ENCODE results near the gene OR9G4. TPM values are rescaled to one million over a fixed set of nuclear protein-coding genes. Genes with fewer than 3 reads are reported as not detected.

The OR9G4 gene
- polyA plus RNA-seq, 1 of the 3 experiments (the other 2 are of a cell fraction): not detected

GRCh38 chr11:56783448-56784041 lies 35.0 kb upstream of the OR9G4 start:
- Histone ChIP-seq H3K27me3 (ENCODE audit: insufficient read depth) (no peaks in the 10 kb centered on the region), H3K4me2 (peak overlapping the region; percentile 66; the same call in 1 of the 2 replicates), H2AFZ (ENCODE audit: low read depth) (no peak overlapping the region), H3K4me1 (ENCODE audit: control insufficient read depth in 1 of 2, insufficient read depth in 2 of 2, low read depth in 1 of 2, low read length in 1 of 2) (no peaks in the 10 kb centered on the region), H3K27ac (ENCODE audit: low read depth in 2 of 2, low read length in 1 of 2) (no peak overlapping the region), H3K4me3 (ENCODE audit: low read depth in 2 of 2, low read length in 1 of 2) (peak overlapping the region; percentile 26 to 52), H3K79me2 (ENCODE audit: insufficient read depth) (no peaks in the 10 kb centered on the region), H3K36me3 (replicated peaks in 1 of 2; ENCODE audit: control insufficient read depth in 1 of 2, insufficient read depth in 2 of 2, low read length in 1 of 2) (no peaks in the 10 kb centered on the region), H3K9me2 (no peaks in the 10 kb centered on the region), H3F3A (replicated peaks; ENCODE audit: insufficient read depth) (no peaks in the 10 kb centered on the region), H4K20me1 (ENCODE audit: insufficient read depth) (no peaks in the 10 kb centered on the region), H3K9ac (no peak overlapping the region), H3K9me3 (no peaks in the 10 kb centered on the region)
- CTCF ChIA-PET: interaction anchor here (0.6 to 2.7 kb wide), 13 partner anchors 10 to 1872 kb away, joined by 3 to 20 read pairs (median 3); no protein-coding TSS in a partner anchor
- TF ChIP-seq, protein P1, sequence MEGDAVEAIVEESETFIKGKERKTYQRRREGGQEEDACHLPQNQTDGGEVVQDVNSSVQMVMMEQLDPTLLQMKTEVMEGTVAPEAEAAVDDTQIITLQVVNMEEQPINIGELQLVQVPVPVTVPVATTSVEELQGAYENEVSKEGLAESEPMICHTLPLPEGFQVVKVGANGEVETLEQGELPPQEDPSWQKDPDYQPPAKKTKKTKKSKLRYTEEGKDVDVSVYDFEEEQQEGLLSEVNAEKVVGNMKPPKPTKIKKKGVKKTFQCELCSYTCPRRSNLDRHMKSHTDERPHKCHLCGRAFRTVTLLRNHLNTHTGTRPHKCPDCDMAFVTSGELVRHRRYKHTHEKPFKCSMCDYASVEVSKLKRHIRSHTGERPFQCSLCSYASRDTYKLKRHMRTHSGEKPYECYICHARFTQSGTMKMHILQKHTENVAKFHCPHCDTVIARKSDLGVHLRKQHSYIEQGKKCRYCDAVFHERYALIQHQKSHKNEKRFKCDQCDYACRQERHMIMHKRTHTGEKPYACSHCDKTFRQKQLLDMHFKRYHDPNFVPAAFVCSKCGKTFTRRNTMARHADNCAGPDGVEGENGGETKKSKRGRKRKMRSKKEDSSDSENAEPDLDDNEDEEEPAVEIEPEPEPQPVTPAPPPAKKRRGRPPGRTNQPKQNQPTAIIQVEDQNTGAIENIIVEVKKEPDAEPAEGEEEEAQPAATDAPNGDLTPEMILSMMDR (IDR thresholded peaks at IDR 0.05): peak; percentile 74
- TF ChIP-seq FOSL2 (IDR thresholded peaks at IDR 0.05; ENCODE audit: borderline replicate concordance, low read depth) (no peak), RAD21 (IDR thresholded peaks at IDR 0.05; ENCODE audit: low read length) (peak; percentile 78), SMC3 (IDR thresholded peaks at IDR 0.05; ENCODE audit: low read depth, low read length) (peak; percentile 45)
- TF ChIP-seq, protein P2, sequence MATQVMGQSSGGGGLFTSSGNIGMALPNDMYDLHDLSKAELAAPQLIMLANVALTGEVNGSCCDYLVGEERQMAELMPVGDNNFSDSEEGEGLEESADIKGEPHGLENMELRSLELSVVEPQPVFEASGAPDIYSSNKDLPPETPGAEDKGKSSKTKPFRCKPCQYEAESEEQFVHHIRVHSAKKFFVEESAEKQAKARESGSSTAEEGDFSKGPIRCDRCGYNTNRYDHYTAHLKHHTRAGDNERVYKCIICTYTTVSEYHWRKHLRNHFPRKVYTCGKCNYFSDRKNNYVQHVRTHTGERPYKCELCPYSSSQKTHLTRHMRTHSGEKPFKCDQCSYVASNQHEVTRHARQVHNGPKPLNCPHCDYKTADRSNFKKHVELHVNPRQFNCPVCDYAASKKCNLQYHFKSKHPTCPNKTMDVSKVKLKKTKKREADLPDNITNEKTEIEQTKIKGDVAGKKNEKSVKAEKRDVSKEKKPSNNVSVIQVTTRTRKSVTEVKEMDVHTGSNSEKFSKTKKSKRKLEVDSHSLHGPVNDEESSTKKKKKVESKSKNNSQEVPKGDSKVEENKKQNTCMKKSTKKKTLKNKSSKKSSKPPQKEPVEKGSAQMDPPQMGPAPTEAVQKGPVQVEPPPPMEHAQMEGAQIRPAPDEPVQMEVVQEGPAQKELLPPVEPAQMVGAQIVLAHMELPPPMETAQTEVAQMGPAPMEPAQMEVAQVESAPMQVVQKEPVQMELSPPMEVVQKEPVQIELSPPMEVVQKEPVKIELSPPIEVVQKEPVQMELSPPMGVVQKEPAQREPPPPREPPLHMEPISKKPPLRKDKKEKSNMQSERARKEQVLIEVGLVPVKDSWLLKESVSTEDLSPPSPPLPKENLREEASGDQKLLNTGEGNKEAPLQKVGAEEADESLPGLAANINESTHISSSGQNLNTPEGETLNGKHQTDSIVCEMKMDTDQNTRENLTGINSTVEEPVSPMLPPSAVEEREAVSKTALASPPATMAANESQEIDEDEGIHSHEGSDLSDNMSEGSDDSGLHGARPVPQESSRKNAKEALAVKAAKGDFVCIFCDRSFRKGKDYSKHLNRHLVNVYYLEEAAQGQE (IDR thresholded peaks at IDR 0.05; ENCODE audit: low read depth, low read length): no peak
- peak; percentile 12 for DNase-seq
- POLR2A ChIA-PET: no interaction called here
- WGBS (ENCODE audit: low lambda C conversion rate): 6% methylated on average over 6 of the region's 6 CpGs

DNA sequence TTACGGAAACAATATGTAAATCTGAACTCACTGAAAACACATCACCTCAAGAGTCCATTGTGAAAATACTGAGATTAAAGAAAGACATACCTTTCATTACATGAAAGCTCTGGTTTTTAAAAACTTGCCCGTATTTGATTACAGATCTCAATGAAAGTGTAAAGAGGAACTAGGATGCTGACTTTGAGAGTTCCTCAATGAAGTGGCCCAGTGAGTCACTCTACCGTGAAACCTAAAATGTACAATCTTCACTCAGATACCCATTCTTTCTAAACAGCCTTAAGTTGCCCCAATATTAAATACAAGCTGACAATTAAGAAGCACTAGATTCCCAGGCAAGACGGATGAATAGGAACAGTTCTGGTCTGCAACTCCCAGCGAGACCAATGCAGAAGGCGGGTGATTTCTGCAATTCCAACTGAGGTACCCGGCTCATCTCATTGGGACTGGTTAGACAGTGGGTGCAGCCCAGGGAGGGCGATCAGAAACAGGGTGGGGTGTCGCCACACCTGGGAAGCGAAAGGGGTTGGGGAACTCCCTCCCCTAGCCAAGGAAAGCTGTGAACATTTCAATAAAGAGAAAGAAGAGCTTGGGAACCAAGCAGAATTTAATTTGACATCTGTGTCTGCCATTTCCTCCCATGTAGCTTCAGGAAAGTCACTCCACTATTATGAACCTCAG lies 33.8 kb upstream of the OR9G4 start:
- H3K36me3 ChIP-seq (replicated peaks in 1 of 2; ENCODE audit: control insufficient read depth in 1 of 2, insufficient read depth in 2 of 2, low read length in 1 of 2): no peaks in the 10 kb centered on the region

More for the DNA sequence above, 33.8 kb upstream of the OR9G4 start:
- TF ChIP-seq RFX5 (IDR thresholded peaks at IDR 0.05; ENCODE audit: low read length) (no peak), TCF12 (IDR thresholded peaks at IDR 0.05) (no peak), YY1 (IDR thresholded peaks at IDR 0.05; ENCODE audit: low read depth) (no peak), EZH2phosphoT487 (IDR thresholded peaks at IDR 0.05; ENCODE audit: borderline replicate concordance, low read depth) (no peak), SIN3A (IDR thresholded peaks at IDR 0.05; ENCODE audit: borderline replicate concordance, low read depth, low read length) (no peak), MEF2A (IDR thresholded peaks at IDR 0.05; ENCODE audit: borderline replicate concordance, low read depth) (no peak), SMC3 (IDR thresholded peaks at IDR 0.05; ENCODE audit: low read depth, low read length) (no peak), PBX3 (IDR thresholded peaks at IDR 0.05) (no peak), USF1 (IDR thresholded peaks at IDR 0.05; ENCODE audit: borderline replicate concordance, low read depth) (no peak), EP300 (IDR thresholded peaks at IDR 0.05; ENCODE audit: borderline replicate concordance in 1 of 2, low read depth in 1 of 2, low read length in 1 of 2) (no peak), CHD2 (IDR thresholded peaks at IDR 0.05; ENCODE audit: low read length, partially characterized antibody) (no peak), JUND (IDR thresholded peaks at IDR 0.05) (no peak)
- TF ChIP-seq, protein P1 (IDR thresholded peaks at IDR 0.05): no peak
- Histone ChIP-seq H3K4me1 (ENCODE audit: control insufficient read depth in 1 of 2, insufficient read depth in 2 of 2, low read depth in 1 of 2, low read length in 1 of 2) (no peaks in the 10 kb centered on the region), H3K4me3 (ENCODE audit: low read depth in 2 of 2, low read length in 1 of 2) (no peak overlapping the region), H3F3A (replicated peaks; ENCODE audit: insufficient read depth) (no peaks in the 10 kb centered on the region), H3K4me2 (no peak overlapping the region), H3K27me3 (ENCODE audit: insufficient read depth) (no peaks in the 10 kb centered on the region), H3K27ac (ENCODE audit: low read depth in 2 of 2, low read length in 1 of 2) (no peak overlapping the region), H4K20me1 (ENCODE audit: insufficient read depth) (no peaks in the 10 kb centered on the region), H3K9me2 (no peaks in the 10 kb centered on the region), H3K9ac (no peak overlapping the region), H3K9me3 (no peaks in the 10 kb centered on the region), H2AFZ (ENCODE audit: low read depth) (no peak overlapping the region), H3K79me2 (ENCODE audit: insufficient read depth) (no peaks in the 10 kb centered on the region)
- 25% methylated on average over 10 of the region's 10 CpGs for WGBS (ENCODE audit: low lambda C conversion rate)
- ChIA-PET CTCF (interaction anchor here (0.7 to 2.7 kb wide), 14 partner anchors 9 to 850 kb away, joined by 3 to 20 read pairs (median 4); no protein-coding TSS in a partner anchor), POLR2A (no interaction called here)
- no peak for DNase-seq

Measured in SK-N-SH (cell line).